ENCODE results near the gene CFTR.

Gene CFTR

DNA sequence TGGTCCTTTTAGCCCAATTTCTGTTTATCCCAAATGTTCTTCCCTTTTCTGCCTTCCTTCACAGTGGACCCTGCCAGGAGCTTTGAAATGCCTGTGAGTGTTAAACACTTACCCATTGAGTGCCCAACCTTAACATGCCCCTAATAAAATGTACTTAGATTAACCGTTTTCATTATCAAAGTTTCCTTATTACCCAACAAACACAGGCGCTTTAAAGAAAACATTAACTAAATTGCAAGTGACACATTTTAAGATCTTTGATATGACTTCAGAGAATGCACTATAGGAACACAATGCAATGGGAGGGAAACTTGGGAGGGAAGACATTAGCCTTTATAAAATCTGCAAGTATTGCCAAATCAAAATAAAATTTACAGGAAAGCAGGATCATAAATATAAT, 177.0 kb downstream of the CFTR start:
- no peak for DNase-seq

DNA sequence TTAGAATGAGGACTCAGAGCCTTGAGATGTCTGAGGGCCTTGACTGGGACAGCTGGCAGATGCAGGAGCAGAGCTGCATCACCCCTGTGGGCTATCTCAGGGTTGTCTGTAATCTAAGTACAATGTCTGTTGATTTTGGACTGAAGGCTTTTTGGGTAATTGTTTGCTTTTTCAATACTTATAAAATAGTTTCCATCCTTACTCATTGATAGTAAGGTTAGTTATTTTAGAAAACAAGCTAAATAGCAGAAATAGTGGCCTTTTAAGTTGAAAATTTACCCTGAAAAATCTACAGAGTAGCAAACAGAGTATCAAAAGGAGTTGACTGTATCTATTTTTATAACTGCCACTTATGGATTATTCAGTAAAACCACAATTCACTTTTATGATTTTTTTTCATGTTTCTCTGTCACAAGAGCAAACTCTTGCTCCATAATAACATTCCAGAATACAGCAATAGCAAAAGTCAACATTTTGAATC, 179.7 kb downstream of the CFTR start:
- DNase-seq: no peak

DNA sequence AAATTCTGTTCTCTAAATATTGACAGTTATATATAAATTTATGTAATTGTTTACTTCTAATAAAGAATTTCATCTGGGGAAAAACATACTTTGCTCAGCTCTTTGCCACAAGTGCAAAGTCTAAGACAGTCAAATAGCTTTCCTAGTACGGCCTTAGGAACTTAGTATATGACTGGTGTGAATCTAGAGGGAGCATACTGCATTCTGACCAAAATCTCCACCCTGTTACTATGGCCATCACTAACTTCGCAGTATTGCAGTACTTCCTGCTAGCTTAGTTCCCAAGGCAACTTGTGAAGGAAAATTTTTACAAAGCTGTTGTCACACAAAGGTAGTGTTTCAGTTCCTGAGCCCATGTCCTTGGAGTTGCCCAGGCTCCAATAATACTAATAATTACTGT, 181.5 kb downstream of the CFTR start:
- DNase-seq: no peak

DNA sequence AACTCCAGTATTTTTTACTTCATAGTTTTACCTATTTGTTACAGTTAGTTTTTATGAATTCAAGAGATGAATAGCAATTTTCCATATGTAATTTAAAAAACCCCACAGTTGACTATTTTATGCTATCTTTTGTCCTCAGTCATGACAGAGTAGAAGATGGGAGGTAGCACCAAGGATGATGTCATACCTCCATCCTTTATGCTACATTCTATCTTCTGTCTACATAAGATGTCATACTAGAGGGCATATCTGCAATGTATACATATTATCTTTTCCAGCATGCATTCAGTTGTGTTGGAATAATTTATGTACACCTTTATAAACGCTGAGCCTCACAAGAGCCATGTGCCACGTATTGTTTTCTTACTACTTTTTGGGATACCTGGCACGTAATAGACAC, 184.2 kb downstream of the CFTR start:
- DNase-seq: no peak

DNA sequence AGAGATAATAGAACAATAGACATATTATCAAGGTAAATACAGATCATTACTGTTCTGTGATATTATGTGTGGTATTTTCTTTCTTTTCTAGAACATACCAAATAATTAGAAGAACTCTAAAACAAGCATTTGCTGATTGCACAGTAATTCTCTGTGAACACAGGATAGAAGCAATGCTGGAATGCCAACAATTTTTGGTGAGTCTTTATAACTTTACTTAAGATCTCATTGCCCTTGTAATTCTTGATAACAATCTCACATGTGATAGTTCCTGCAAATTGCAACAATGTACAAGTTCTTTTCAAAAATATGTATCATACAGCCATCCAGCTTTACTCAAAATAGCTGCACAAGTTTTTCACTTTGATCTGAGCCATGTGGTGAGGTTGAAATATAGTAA, 185.5 kb downstream of the CFTR start:
- DNase-seq: no peak

DNA sequence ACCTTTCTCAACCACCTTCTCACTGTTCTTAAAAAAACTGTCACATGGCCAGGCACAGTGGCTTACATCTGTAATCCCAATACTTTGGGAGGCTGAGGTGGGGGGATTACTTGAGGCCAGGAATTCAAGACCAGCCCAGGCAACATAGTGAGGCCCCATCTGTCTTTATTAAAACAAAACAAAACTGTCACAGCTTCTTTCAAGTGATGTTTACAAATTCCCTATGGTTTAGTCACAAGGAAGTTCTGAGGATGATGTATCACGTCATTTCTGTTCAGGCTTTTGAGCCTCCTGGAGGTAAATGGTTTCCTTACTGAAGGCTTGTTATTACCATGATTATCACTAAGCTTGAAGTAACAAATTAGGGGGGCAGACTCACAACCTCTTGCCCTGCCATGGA, 186.2 kb downstream of the CFTR start:
- DNase-seq: no peak

DNA sequence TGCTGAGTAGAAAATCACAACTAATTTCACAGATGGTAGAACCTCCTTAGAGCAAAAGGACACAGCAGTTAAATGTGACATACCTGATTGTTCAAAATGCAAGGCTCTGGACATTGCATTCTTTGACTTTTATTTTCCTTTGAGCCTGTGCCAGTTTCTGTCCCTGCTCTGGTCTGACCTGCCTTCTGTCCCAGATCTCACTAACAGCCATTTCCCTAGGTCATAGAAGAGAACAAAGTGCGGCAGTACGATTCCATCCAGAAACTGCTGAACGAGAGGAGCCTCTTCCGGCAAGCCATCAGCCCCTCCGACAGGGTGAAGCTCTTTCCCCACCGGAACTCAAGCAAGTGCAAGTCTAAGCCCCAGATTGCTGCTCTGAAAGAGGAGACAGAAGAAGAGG, 186.9 kb downstream of the CFTR start:
- DNase-seq: no peak

DNA sequence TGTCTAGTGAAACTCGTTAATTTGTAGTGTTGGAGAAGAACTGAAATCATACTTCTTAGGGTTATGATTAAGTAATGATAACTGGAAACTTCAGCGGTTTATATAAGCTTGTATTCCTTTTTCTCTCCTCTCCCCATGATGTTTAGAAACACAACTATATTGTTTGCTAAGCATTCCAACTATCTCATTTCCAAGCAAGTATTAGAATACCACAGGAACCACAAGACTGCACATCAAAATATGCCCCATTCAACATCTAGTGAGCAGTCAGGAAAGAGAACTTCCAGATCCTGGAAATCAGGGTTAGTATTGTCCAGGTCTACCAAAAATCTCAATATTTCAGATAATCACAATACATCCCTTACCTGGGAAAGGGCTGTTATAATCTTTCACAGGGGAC, 187.6 kb downstream of the CFTR start:
- DNase-seq: no peak

DNA sequence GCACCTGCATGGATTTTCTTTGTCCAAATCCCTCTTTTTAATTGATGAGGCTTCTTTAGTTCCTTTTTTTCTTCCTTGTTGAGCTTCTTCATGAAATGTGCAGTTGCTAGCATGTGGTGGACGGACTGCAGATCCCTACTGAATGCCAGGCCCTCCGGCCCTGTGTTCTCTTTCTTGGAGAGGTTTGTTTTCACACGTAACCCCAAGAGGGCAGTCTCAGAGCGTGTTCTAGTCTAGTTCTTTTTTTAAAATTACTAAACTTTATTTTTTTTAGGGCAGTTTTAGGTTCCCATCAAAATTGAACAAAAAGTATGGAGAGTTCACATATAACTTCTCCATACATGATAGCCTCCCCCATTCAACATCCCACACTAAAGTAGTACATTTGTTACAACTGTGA, 190.0 kb downstream of the CFTR start:
- no peak for DNase-seq

DNA sequence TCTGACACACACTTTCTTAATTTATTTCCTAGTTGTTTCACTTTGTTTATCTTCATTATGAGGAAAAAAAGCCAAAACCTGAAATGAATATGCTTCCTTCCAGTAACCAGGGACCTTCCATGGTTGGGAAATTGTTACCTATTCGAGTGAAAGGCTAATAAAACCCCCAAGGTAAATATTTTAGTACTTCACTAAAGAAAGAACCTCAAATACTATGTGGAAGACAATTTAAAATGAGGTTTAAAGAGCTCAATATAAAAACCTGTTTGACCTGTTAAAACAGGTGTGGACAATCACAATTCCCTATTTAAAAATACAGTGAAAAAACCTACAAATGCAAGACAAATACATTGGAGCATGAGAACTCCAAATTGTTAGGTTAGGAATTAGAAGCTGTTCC, 192.6 kb downstream of the CFTR start:
- DNase-seq: no peak

DNA sequence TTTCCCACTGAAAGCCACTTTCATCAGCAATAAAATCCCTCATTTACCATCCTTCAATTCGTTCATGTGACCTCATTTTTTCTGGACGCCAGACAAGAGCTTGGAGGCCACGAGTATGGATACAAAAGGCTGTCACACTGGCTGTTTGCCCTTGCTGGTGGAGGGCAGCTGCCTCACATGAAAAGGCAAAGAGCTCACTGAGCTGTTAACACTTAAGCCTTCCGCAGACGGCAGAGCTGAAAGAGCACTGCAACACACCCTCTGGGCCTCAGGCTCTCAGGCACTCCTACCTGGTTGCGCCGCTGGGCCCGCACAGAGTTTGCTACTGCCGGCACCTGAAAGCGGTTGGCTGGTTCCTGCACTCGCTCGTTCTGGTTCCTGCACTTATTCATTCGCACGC, 193.5 kb downstream of the CFTR start:
- DNase-seq: no peak

DNA sequence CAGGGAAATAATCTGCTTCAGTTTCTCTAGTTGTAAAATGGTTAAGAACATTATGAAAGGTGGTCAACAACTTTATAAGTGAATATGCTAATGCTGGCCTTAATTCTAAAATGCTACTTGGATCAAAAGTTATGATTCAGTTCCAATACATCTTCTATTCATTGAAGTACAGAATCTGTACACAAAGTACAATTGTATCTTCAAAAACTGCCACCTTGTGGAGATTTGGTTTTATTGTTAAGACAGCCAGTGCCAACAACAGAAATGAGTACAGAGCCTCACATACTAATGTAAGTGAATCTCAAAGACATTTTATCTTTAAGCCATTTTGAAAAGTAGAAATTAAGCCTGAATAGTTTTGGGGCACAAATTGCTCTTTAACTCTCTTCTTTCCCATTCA, 194.0 kb downstream of the CFTR start:
- DNase-seq: no peak

DNA sequence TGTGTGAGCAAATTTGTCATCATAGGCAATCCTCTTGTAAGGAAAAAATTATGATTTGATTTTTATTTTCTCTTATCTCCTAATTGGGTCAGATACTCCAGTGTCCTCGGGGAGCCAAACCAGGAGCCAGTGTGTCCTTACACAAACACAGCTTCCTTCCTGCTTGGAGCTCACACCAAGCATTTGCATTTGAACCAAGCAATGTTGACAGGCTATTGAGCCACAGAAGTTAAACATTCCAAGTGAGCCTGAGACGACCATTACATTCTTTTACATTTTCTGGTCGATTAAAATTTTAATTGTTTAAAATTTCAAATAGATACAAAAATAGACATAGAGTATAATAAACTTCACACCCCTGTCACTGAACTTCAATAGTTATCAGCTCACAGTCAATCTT, 194.8 kb downstream of the CFTR start:
- DNase-seq: no peak

DNA sequence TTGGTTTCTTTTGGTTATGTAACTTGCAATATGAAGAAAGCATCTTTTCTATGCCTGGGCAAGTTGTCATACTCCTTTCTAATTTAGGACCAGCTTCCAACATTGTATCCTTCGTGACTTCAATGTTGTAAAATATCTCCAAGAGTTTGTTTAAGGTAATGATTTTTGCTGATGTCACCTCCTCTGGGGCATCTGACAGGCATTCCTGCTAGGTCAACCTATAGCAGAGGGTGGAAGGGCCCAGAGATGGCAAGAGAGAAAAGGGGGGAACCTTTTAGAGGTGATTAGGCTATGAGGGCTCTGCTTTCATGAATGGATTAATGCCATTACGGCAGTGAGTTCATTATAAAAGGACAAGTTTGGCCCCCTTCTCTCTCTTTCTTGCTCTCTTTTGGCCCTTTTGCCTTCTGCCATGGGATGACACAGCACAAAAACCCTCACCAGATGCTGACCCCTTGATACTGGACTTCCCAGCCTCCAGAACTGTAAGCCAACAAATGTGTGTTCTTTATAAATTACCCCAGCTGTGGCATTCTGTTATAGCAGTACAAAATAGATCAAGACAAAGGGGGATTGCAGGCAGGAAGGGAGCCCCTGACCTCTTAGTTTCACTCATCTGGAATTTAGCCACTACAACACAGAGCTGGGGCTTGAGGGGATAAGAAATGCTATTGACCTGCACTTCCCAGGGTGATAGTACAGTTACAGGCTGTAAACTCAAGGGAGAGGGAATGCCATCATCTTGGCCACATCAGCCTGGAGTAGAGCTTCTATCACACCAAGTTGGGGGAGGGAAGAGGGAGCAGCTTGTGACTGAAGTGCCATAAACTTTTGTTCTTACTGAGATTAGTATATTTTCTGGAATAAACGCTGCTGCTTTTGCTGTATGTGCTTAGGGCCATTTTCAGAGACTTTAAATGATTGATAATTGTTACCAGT, 195.9 kb downstream of the CFTR start:
- no peak for DNase-seq

DNA sequence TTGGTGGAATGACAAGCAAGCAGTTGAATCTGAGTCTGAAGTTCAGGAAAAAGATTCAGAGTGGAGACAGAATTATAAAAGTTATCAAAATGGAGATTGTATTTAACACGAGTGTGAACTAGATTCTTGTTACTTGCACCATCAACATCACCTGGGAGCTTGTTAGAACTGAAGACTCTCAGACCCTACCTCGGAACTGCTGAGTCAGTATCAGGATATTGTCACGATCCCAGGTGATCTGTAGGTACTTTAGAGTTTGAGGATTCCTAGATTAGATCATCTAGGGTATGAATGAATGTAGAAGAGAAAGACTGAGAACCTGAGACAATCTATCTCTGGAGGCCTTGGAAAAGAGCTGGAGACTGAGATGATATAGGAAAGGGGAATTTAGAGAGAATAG, 199.3 kb downstream of the CFTR start:
- no peak for DNase-seq

DNA sequence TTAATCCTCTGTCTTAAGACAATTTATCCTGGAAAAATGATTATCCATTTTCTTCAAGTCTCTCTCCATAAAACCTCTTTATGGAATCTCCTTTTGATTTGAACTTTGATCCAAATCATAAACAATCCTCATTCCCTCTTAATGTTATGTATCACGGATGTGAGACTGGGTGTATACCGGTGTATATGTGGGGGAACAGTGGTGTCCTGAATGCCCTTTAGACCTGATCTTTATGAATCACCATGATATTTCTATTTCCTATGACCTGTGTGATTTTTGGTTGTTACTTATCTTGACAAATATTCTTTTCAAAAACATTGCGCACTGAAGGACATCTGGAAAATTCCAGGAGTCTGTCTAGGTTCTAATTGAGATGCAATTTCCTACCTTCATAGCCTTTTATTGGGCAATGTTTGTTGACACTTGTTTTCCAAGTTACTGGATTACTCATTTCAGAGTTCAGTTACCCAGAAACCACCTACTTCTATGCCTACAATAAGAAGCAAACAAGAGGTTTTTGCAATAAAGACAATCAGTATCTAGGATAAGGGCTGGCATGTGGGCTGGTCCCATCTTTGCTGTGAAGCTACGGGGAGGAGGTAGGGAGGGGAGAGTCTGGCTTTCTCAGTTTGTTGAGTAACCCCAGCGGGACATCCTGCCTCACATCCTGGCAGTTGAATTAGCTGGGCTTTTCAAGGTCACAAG, 203.0 kb downstream of the CFTR start:
- no peak for DNase-seq

DNA sequence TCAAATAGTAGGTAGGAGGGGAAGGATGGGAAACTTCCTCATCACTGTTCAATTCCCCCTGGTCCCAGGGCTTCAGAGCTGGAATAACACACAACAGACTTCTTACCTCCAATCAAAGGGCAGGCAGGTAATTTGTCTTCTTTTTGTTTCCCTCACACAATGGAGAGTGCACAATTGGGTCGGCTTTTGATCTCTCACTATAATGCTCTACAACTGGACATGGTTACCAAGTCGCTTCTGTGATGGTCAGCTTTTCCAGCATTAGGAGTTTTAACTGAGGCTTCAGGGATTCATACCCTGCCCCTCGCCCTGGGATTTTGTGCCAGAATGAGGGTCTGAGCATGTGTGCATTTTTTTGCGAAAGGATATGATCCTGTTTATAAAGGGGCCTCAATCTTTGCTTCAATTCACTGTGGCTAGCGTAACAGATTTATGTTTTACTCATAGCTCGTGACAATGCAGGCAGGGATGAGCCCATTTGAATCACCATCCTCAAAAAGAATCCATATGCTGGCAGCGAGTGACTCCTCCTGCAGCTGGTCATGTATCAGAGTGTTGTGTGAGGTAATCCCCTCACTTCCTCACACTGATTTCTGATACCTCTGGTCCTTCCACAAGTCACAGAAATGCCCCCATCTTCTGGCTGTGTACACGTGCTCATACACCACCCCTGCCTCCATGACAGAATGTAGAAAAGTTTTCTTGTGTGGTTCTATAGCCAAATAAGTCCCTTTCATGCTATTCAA, 203.8 kb downstream of the CFTR start:
- no peak for DNase-seq

DNA sequence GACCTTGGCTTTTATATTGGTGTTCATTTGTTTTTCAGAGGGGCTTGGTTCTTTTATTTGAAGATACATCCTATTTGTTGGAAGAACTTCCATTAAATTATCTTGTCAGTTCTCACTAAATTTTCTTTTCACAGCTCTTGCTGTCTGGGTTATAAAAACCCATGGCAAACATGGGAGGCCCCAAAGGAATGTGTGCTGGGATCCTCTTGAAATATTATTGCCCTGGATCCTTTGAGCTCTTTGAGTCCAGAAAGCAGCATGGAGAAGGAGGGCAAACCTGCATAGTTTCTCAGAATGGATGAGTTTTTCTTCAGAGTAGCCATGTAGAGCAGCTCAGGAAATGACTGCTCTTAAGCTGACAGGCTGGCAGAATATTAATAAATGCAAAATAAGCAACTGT, 206.0 kb downstream of the CFTR start:
- no peak for DNase-seq

DNA sequence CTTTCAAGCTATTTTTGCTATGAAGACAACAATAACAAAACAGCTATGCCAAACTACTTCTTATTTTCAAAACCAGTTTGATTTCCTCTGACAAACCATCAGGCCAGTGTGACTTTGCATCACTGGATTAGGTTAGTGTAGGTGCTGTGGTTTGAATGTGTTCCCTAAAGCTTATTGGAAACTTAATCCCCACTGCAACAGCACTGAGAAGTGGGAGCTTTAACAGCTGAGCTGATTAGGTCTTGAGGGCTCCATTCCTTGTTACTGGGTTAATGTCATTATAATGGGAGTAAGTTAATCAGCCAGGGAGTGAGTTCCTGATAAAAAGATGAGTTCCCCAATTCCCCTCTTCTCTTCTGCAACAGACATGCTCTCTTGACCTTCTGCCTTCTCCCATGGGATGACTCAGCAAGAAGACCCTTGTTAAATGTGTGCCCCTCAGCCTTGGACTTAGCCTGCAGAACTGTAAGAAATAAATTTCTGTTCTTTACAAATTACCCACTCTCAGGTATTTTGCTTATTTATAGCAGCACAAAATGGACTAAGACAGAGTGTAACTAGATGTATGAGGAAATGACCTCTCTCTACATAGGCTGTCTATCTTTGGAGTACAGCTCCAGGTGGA, 206.6 kb downstream of the CFTR start:
- DNase-seq: no peak

DNA sequence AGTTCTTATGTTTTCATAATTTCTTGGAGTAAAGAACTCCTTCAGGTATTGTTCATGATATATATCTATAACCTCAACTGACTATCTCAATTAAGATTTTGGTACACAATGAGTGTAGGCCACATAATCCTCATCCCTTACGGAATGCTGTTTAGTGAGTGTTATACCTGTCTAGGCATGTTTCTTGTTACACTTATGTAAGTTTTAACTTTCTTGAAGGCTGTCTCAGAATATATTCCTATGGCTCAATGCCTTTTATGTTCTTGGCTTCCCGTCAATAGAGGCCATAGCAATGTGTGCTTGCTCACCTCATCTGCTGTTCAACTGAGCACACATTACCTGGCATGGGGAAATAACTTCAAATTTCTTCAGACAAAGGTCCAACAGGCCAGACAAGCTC, 208.3 kb downstream of the CFTR start:
- DNase-seq: no peak

DNA sequence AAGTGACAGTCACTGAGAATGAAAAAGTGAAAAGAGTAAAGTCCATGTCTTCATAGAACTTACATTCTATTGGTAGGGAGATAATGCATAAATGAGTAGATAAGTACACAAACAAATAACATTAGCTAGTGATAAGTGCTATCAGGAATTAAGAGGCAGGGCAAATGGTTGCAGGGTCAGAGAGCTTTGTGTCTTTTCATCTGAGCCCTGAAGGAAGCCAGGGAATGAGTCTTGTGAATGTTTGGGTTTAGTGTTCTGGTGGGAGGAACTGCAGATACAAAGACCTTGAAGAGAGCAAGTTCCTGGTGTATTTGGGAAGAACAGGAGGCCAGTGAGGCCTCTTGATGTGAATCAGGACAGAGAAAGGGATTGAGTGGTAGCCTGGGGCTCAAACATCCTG, 209.6 kb downstream of the CFTR start:
- DNase-seq: no peak

DNA sequence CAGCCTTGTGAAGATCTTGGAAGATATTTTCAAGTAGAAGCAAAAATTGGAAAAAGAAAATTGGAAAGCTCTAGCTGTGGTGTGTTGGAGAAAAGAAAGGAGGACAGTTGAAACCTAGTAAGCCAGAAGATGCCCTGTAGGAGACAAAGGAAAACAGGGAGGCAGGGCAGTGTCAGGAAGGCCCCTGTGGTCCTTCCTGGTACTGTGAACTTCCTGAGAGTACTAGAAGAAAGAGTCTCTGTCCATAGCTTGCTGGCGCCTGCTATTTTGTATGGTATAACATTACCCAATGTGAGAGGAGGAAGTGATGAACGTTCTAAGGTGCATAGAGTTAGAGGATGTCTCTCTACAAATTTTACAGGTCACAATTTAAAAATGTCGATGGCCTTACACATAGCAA, 210.3 kb downstream of the CFTR start:
- no peak for DNase-seq

DNA sequence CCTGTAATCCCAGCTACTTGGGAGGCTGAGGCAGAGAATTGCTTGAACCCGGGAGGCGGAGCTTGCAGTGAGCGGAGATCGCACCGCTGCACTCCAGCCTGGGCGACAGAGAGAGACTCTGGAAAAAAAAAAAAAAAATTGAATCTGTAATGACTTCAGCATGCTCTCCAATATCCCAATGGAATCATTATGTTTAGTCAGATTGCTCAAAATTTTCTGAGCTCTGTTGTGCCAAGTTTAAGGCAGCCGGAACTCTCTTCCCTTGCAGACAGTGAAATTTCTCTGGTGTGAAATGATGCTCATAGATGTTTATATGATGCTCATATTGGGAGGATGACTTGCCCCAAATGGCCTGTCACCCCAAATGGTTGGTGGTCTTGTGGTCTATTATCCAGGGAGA, 212.5 kb downstream of the CFTR start:
- DNase-seq: no peak
